ENCODE results near the gene TLR3. TPM values are rescaled to one million over a fixed set of nuclear protein-coding genes. Genes with fewer than 3 reads are reported as not detected.

The TLR3 gene
- total RNA-seq, 1 donor from 2014 or later, result 5.8 TPM

DNA sequence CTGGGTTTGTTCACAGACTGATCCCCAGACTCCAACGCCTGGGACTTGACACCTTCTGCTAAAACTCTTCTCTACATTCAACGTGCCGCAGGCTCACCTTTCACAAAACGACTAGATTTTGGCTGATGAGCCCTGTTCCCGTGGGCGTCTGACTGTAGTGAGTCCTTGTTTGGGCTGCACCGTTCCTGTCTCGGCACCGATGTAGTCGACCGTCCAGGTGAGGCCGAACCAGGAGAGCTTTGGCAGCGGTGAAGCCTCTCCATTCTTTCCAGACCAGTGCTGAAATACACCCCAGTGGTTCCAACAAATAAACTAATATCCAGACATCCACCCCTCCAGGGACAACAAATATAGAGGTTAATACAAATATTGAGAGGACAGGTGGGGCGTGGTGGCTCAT, 45.0 kb upstream of the TLR3 start:
- no peak overlapping the region for H3K4me3 ChIP-seq (ENCODE audit: low read depth, low read length)
- DNase-seq (ENCODE audit: low read depth), result no peak
- no peaks in the 10 kb centered on the region for H3K36me3 ChIP-seq (ENCODE audit: control insufficient read depth, insufficient read depth, low read length)
- no peaks in the 10 kb centered on the region for H3K27me3 ChIP-seq (ENCODE audit: control insufficient read depth, insufficient read depth, low read length)
- TF ChIP-seq, protein P1, sequence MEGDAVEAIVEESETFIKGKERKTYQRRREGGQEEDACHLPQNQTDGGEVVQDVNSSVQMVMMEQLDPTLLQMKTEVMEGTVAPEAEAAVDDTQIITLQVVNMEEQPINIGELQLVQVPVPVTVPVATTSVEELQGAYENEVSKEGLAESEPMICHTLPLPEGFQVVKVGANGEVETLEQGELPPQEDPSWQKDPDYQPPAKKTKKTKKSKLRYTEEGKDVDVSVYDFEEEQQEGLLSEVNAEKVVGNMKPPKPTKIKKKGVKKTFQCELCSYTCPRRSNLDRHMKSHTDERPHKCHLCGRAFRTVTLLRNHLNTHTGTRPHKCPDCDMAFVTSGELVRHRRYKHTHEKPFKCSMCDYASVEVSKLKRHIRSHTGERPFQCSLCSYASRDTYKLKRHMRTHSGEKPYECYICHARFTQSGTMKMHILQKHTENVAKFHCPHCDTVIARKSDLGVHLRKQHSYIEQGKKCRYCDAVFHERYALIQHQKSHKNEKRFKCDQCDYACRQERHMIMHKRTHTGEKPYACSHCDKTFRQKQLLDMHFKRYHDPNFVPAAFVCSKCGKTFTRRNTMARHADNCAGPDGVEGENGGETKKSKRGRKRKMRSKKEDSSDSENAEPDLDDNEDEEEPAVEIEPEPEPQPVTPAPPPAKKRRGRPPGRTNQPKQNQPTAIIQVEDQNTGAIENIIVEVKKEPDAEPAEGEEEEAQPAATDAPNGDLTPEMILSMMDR (IDR thresholded peaks at IDR 0.05; ENCODE audit: insufficient read depth, low read length, poor library complexity, severe bottlenecking), result no peak

DNA sequence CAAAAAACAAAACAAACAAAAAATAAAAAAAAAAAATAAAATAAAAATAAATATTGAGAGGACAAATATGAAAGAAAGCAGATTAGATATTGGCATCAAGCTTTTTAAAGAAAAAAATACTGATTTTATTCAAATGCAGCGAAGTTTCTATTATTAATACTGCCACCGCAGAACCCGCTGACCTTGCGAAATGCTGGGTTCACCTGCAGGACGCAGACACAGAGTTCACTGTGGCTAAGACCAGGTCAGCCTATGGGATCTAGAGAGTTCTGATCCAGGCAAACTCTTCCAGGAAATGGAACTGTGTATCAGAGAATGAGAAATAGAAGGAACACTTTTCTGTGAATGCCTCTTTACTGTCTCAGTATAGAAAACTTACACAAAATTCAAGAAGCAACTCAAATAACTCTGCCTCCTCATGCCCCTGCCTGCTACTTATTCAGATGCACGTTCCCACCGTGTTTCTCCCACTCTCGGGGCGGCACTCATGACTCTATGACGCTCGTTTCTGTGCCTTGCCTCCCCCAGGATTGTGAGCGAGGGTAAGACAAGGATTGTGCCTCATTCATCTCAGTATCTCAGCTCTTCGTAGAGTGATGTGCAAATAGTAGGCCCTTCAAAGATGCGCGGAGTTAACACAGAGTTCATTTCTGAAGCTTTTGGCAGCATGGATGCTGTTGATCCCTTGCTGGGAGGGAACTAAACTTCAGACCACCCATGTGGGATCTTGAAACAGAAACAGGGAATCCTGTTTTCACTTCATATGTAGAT, 44.1 kb upstream of the TLR3 start:
- no peaks in the 10 kb centered on the region for H3K36me3 ChIP-seq (ENCODE audit: control insufficient read depth, insufficient read depth, low read length)
- no peak for DNase-seq (ENCODE audit: low read depth)
- H3K4me3 ChIP-seq (ENCODE audit: low read depth, low read length), result no peak overlapping the region
- H3K27me3 ChIP-seq (ENCODE audit: control insufficient read depth, insufficient read depth, low read length), result no peaks in the 10 kb centered on the region
- TF ChIP-seq, protein P1 (IDR thresholded peaks at IDR 0.05; ENCODE audit: insufficient read depth, low read length, poor library complexity, severe bottlenecking), result no peak

DNA sequence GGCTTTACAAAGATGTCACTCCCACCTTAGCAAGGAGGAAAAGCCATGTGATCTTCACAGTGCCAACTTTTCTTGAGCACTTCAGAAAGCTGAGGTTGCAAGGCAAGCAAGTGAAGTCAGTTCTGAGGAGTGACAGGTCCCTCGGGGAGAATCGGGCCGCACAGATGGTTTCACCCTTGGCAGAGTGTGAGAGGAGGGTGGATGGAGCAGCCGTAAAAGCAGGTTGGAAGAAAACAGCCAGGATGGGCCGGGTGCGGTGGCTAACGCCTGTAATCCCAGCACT, 43.6 kb upstream of the TLR3 start:
- no peak for DNase-seq (ENCODE audit: low read depth)
- TF ChIP-seq, protein P1 (IDR thresholded peaks at IDR 0.05; ENCODE audit: insufficient read depth, low read length, poor library complexity, severe bottlenecking), result no peak
- no peaks in the 10 kb centered on the region for H3K36me3 ChIP-seq (ENCODE audit: control insufficient read depth, insufficient read depth, low read length)
- no peak overlapping the region for H3K4me3 ChIP-seq (ENCODE audit: low read depth, low read length)
- H3K27me3 ChIP-seq (ENCODE audit: control insufficient read depth, insufficient read depth, low read length), result peaks cover 3% of the 10 kb centered on the region

DNA sequence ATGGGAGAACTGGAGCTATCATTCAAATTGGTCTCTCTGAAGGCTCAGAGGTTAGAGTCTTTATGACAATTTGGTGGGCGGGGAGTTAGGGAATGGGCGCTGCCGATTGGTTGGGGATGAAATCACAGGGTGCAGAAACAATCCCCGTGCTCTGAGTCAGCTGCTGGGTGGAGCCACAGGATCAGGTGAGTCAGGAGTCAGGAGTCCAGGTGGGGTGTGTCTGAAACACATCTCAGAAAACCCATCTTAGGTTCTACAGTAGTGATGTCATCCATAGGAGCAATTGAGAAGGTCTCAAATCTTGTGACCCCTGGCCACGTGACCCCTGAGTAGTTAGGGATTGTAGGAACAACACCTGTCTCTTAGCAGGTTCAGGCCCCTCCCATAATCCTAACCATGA, 41.6 kb upstream of the TLR3 start:
- Histone ChIP-seq H3K36me3 (ENCODE audit: control insufficient read depth, insufficient read depth, low read length) (no peaks in the 10 kb centered on the region), H3K4me3 (ENCODE audit: low read depth, low read length) (no peak overlapping the region), H3K27me3 (ENCODE audit: control insufficient read depth, insufficient read depth, low read length) (peaks cover 9% of the 10 kb centered on the region)
- DNase-seq (ENCODE audit: low read depth), result no peak
- TF ChIP-seq, protein P1 (IDR thresholded peaks at IDR 0.05; ENCODE audit: insufficient read depth, low read length, poor library complexity, severe bottlenecking), result no peak

DNA sequence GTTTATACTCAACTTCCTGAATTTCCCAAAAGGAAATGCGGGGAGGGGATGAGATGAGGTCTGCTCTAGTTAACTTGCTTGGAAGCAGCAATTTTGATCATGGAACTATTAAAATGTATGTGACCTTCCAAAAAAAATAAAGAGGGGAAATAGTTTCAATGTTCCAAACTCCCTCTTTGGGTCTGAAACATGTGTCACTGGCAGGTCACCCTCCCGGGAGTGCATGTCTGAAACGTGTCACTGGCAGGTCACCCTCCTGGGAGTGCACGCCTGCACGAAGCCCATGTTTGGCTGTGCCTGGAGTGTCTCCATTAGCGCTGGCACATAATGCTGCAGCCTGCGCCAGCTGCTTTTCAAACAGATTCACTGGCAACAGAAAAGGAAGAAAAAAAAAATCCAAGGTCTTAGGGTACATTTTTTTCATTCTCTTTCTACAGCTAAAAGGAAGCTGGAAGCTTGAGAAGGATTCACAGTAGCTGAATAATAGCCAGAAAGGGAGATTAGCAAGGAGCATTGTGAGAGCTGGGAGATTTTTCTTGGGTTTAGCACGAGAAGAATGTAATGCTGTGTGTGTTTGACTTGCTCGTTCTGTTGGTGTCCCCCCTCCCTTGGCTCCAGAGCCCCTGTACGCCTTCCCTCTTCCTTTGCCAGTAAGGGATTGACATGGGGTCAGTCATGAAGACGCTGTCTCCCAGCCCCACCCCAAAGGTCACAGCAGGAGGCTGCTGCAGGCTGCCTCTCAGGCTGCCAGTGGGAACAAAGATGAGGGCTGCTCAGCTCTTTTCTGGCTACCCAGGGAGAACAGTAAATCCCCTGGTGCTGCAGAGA, 39.2 kb upstream of the TLR3 start:
- no peaks in the 10 kb centered on the region for H3K36me3 ChIP-seq (ENCODE audit: control insufficient read depth, insufficient read depth, low read length)
- H3K27me3 ChIP-seq (ENCODE audit: control insufficient read depth, insufficient read depth, low read length), result peaks cover 9% of the 10 kb centered on the region
- H3K4me3 ChIP-seq (ENCODE audit: low read depth, low read length), result no peak overlapping the region
- TF ChIP-seq, protein P1 (IDR thresholded peaks at IDR 0.05; ENCODE audit: insufficient read depth, low read length, poor library complexity, severe bottlenecking), result no peak
- no peak for DNase-seq (ENCODE audit: low read depth)

Data from kidney epithelial cell (primary cell).